ENCODE data around the gene FBXW2. TPM values are rescaled to one million over a fixed set of nuclear protein-coding genes. Genes with fewer than 3 reads are reported as not detected.
"Not testable (repeated sequence)": the region's sequence is repeated elsewhere in the genome, so short reads cannot be mapped to it uniquely, and the experiment has no call there.

FBXW2 gene, protein sequence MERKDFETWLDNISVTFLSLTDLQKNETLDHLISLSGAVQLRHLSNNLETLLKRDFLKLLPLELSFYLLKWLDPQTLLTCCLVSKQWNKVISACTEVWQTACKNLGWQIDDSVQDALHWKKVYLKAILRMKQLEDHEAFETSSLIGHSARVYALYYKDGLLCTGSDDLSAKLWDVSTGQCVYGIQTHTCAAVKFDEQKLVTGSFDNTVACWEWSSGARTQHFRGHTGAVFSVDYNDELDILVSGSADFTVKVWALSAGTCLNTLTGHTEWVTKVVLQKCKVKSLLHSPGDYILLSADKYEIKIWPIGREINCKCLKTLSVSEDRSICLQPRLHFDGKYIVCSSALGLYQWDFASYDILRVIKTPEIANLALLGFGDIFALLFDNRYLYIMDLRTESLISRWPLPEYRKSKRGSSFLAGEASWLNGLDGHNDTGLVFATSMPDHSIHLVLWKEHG
- total RNA-seq (2014; rRNA removed; shearing (Covaris generic)), result 31.7 and 34.7 TPM in 2 replicates

GRCh38 chr9:120792898-120793765, at the start of gene FBXW2:
FBXW2 (minus strand) TSS chr9:120793416; CDS start chr9:120788258, 5,158 bp downstream.
- peak; percentile 90 for DNase-seq (ENCODE audit: low read depth)

DNA sequence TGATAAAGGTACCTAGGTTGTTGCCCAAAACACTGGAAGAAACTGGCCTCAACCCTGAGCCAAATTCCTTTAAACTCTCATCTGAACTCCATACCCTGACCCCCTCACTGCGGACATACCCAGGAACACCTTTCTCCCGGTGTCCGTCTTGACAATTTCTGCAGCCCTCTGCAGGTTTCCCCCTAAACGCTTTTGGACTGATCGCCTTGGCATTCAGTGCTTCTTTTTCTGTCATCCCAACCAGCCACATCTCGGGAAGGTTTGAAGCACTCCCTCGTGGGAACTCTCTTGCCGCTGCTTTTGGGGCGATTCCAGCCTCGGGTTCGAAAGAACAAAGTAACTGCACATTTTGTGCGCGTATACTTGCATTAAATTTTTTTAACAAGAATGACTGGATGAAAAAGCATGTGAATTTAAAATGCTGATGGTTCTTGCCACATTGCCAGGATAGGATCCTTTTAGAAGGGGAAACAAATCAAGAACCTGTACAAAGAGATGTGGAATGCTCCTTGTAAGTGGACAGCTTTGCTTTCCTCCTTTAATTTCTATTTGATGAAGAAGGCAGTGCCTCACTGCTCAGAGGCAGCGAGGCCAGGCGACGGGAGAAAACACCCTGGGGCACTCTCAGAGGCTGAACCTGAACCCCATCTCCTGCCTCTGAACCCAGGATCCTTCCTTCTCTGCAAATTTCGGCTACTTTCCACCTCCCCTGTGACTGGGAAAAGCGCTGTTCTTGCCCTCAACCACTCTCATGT, 48.9 kb upstream of the FBXW2 start:
- DNase-seq (ENCODE audit: low read depth), result peak; percentile 44

GRCh38 chr9:120839146-120839545, 45.9 kb upstream of the FBXW2 start:
- peak; percentile 45 for DNase-seq (ENCODE audit: low read depth)

- DNase-seq (ENCODE audit: low read depth), result no peak
These were observed 44.7 kb upstream of the FBXW2 start for GRCh38 chr9:120837921-120838320.

DNA sequence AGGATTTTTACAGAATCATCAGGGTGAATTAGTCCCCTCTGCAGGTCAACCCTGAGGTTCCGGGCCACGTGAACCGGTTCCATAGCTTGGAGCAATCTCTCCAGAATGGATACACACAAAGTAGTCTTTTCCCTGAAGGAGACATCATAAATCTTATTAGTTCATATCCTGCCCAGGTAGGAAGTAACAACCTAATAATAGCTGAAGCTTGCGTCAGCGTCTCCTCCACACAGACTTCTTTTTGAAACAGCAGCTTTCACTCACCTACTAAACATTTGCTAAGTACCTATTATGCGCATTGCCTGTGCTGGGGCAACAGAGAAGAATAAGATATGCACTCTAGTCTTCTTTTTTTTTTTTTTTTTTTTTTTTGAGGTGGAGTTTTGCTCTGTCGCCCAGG, 40.1 kb upstream of the FBXW2 start:
- DNase-seq (ENCODE audit: low read depth), result no peak

GRCh38 chr9:120832807-120833206, 39.6 kb upstream of the FBXW2 start:
- DNase-seq (ENCODE audit: low read depth), result no peak

- DNase-seq (ENCODE audit: low read depth), result no peak
These were observed 37.6 kb upstream of the FBXW2 start for GRCh38 chr9:120830865-120831264.

DNA sequence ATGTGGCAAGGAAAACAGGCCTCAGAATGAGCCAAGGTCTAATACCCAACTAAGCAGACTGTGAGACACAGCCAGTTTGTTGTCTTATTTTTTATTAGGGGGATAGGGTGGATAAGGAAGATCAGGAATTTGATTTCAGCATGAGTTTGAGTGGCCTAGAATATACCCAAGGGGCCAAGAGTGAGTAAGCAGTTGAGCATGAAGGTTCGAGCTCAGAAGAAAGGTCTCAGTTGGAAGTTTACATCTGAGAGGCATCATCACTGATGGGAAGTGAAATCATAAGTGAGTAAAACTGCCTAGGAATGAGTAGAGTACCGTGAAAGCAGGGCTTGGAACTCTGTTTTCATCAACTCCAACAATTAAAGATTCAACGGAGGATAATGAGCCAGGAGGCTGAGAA, 36.9 kb upstream of the FBXW2 start:
- no peak for DNase-seq (ENCODE audit: low read depth)

DNA sequence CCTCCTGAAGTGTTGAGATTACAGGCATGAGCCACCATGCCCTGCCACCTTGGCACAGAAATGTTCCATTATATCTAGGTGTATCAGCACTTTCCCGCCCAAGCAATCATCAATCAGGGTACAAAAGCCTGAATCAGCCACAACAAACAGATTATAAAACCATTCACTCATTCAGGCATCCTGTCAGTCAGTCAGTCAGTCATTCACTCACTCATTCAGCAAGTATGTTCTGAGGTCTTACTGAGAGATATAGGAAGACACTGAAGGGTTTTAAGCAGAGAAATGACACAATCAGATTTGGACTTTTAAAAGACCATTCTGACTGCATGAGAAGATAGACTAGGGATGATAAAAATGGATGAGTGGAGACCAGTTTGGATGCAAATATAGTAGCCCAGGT, 36.4 kb upstream of the FBXW2 start:
- no peak for DNase-seq (ENCODE audit: low read depth)

- no peak for DNase-seq (ENCODE audit: low read depth)
These were observed 26.9 kb upstream of the FBXW2 start for GRCh38 chr9:120820095-120820494.

GRCh38 chr9:120818595-120818994, 25.4 kb upstream of the FBXW2 start:
- no peak for DNase-seq (ENCODE audit: low read depth)

DNA sequence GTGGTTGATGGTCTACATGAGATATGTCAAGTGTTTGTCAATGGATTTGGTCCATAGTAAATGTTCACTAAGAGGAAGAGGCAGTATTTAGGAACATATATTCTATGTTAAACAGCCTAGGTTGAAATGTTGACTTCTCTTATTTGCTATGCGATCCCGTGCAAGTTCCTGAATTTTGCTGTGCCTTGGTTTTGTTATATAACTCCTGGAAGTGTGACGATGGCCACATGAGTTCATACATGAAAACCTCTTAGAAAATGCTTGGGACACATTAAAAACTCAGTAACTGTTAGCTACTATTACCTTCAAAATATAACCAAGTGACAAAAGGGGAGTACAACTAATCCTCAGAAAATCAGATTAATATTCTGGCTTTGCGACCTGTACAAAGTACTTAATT, 21.9 kb upstream of the FBXW2 start:
- no peak for DNase-seq (ENCODE audit: low read depth)

DNA sequence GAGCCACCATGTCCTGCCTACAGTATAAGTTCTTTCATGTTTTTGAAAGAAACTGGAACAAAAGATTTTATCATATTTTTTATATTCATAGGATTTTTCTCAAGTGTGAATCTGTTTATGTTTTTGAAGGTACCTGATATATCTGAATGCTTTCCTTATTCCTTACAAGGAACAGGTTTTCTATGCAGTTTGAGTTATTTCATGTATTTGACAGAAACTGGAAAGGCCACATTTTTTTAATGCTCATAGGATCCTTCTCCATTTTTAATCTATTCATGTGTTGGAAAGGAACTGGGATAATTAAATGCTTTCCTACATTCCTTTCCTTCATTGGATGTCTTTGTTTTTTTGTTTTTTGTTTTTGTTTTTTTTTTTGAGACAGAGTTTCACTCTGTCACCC, 15.7 kb upstream of the FBXW2 start:
- no peak for DNase-seq (ENCODE audit: low read depth)

DNA sequence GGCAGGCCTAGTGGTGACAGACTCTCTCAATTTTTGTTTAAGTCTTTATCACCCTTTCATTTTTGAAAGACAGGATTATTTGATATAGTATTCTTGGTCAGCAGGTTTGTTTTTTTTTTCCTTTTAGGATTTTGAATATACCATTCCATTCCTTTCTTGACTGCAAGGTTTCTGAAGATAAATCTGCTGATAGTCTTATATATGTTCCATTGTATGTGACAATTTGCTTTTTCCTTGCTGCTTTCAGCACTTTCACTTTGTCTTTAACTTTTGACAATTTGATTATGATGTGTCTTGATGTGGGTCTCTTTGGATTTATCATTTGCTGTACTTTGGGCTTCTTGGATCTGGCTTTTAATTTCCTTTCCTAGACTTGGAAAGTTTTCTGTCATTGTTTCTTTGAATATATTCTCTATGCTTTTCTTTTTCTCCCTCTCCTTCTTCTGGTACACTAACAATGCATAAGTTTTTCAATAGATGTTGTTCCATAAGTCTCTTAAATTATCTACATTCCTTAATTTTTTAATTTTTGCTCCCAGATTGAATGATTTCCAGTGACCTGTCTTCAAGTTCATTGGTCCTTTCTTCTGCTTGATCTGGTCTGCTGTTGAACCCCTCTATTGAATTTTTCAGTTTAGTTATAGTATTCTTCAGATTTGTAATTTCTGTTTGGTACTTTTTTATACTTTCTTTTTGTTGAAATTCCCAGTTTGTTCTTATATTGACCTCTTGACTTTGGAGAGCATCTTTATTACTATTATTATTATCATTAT, 14.6 kb upstream of the FBXW2 start:
- no peak for DNase-seq (ENCODE audit: low read depth)

GRCh38 chr9:120804784-120805363, 11.7 kb upstream of the FBXW2 start:
- not testable (repeated sequence) for DNase-seq (ENCODE audit: low read depth)

- no peak for DNase-seq (ENCODE audit: low read depth)
These were observed 8.2 kb upstream of the FBXW2 start for GRCh38 chr9:120801441-120801840.

DNA sequence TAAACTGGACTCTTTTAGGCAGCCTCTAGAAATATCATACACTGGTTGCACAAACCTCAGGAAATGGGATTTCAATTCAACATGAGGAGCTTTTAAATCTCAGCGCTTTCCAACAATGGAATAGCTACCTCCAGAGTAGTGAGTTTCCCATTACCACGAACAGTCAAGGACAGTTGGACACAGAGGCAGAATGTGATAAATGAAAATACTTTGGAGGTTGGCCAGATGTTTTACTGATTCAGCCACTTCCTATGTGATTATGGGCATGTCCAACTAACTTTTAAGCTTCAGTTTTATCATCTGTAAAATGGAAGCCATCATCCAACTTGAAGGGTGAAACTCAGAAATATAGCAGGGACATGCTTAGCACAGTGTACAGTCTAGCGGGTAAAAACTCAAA, 2.1 kb downstream of the FBXW2 start:
- peak; percentile 11 for DNase-seq (ENCODE audit: low read depth)

- DNase-seq (ENCODE audit: low read depth), result no peak
These were observed 5.3 kb downstream of the FBXW2 start for GRCh38 chr9:120787933-120788332.

DNA sequence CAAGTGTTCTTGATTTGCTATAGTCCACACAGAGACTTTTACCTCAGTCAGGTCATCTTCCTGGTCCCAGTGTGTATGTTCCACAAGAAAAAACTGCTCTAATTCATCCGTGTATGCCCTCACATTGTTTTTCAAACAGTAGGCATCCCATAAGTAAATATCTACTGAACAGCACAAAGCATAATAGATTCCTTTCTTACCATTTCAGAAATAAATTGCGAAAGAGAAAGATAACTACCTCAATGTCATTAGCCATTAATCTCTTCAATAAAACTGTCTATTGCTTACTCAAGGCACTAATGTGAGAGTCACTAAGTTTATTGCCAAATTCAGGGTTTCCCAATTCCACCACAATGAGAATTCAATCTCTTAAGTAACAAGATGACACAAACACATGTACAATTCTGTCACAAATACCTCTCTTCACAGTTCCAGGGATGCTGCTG, 9.6 kb downstream of the FBXW2 start:
- DNase-seq (ENCODE audit: low read depth), result peak; percentile 55

DNA sequence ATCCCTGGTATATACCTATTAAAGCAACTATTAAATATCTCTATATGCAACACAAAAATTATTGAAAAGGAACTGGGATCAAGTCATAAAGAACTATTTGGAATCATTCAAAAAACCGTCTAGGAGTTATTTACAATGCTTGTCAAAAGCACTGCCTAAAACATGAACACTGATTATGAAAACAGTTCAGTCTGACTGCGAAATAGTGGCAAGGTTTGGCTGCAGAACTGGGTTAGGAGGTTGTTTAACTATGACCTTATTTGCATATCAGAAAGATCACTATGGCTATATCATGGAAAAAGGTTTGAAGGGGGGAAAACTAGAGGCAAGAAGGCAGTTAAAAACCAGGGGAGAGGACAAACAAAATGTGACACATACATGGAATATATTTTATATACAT, 12.0 kb downstream of the FBXW2 start:
- DNase-seq (ENCODE audit: low read depth), result no peak

- no peak for DNase-seq (ENCODE audit: low read depth)
These were observed 12.8 kb downstream of the FBXW2 start for GRCh38 chr9:120780367-120780766.
